Prostate gland (tissue), 2 donors: ENCODE data around the gene PPP4C.

Experiments
- CTCF ChIP-seq, 4 experiments: fragments of 200-600 bp in 2 of 4; fragments of 450-650 bp in 2 of 4; sonication (generic) in 2 of 4; IDR thresholded peaks; 1 replicate in 3 of 4; 2 replicates in 1 of 4; pipeline ENCODE4 v1.5.1; 2016 to 2019; ENCODE audit warnings: antibody characterized with exemption in 4 of 4, mild to moderate bottlenecking in 2 of 4, moderate library complexity in 2 of 4
- POLR2A ChIP-seq: fragments of 450-650 bp; IDR thresholded peaks from one replicate; pipeline ENCODE4 v1.6.1; 2016; ENCODE audit warnings: antibody characterized with exemption, mild to moderate bottlenecking

- TF ChIP-seq CTCF (IDR thresholded peaks at IDR 0.05) (no peak), POLR2A (no peak)
Observed at GRCh38 chr16:30070490-30070889, 5.3 kb upstream of the PPP4C start.
